HG02973 (cell line): Measurements from ENCODE around the gene ZNF282.

Experiments used
- ATAC-seq: cut with Tn5 transposase; IDR thresholded peaks from one replicate; pipeline ENCODE4 v1.9.1; 2021; ENCODE audit warnings: moderate library complexity; ENCODE audit not compliant: unreplicated experiment

The ZNF282 gene

GRCh38 chr7:149188637-149189259, 6.6 kb upstream of the ZNF282 start:
- no peak for ATAC-seq

- no peak for ATAC-seq
Observed at GRCh38 chr7:149191851-149192250, 3.5 kb upstream of the ZNF282 start.

- no peak for ATAC-seq
Observed at GRCh38 chr7:149194799-149195179, 557 bp upstream of the ZNF282 start.

- no peak for ATAC-seq
Observed at GRCh38 chr7:149196151-149196704, 882 bp downstream of the ZNF282 start.

- no peak for ATAC-seq
Observed at GRCh38 chr7:149196705-149197171, 1.4 kb downstream of the ZNF282 start.

- ATAC-seq, result no peak
Observed at GRCh38 chr7:149197675-149198074, 2.3 kb downstream of the ZNF282 start.

- ATAC-seq, result no peak
Observed at GRCh38 chr7:149198161-149198816, 2.9 kb downstream of the ZNF282 start.

GRCh38 chr7:149199234-149199995, 4.1 kb downstream of the ZNF282 start:
- ATAC-seq, result no peak

GRCh38 chr7:149202831-149203231, 7.5 kb downstream of the ZNF282 start:
- no peak for ATAC-seq

- no peak for ATAC-seq
Observed at GRCh38 chr7:149205690-149206381, 10.5 kb downstream of the ZNF282 start.

GRCh38 chr7:149207324-149208035, 12.1 kb downstream of the ZNF282 start:
- ATAC-seq, result no peak

GRCh38 chr7:149209518-149210269, 14.3 kb downstream of the ZNF282 start:
- ATAC-seq, result no peak

GRCh38 chr7:149210551-149210950, 15.2 kb downstream of the ZNF282 start:
- no peak for ATAC-seq

- no peak for ATAC-seq
Observed at GRCh38 chr7:149214020-149214720, 18.8 kb downstream of the ZNF282 start.

GRCh38 chr7:149216402-149216801, 21.1 kb downstream of the ZNF282 start:
- no peak for ATAC-seq

- no peak for ATAC-seq
Observed at GRCh38 chr7:149217570-149217969, 22.2 kb downstream of the ZNF282 start.

GRCh38 chr7:149218469-149219420, 23.4 kb downstream of the ZNF282 start:
- no peak for ATAC-seq

GRCh38 chr7:149220534-149220933, 25.2 kb downstream of the ZNF282 start:
- ATAC-seq, result no peak
